Activated CD4-positive, alpha-beta T cell treated with anti-CD3 and anti-CD28 coated beads, Interleukin-10, Interleukin-2, amounts not matched to agents 100 ng/mL and 50 ng/mL, durations not matched to agents 16 hours and 8 hours (primary cell): ENCODE results near the gene CFAP141.
A peak's percentile ranks its signal among the peaks of the same experiment; 100 is the strongest.

ENCODE experiments used
- DNase-seq: peaks from one replicate; pipeline ENCODE4 v3.0.0-alpha.2; 2020

The CFAP141 gene

GRCh38 chr1:154207262-154207661 is 1.1 kb upstream of the CFAP141 start:
- DNase-seq: no peak

GRCh38 chr1:154205778-154206177 is 355 bp downstream of the CFAP141 start:
- peak; percentile 30 for DNase-seq

- DNase-seq: no peak
Observed at GRCh38 chr1:154199563-154199879, 6.6 kb downstream of the CFAP141 start.

GRCh38 chr1:154198756-154199562 is 7.2 kb downstream of the CFAP141 start:
- DNase-seq: peak; percentile 52

- no peak for DNase-seq
Observed at GRCh38 chr1:154193821-154194220, 12.3 kb downstream of the CFAP141 start.

- no peak for DNase-seq
Observed at GRCh38 chr1:154192476-154192875, 13.7 kb downstream of the CFAP141 start.

- no peak for DNase-seq
Observed at GRCh38 chr1:154191990-154192461, 14.1 kb downstream of the CFAP141 start, which contains the start of gene TPM3. TSS of gene TPM3 (minus strand) at chr1:154192100. CDS start at chr1:154192018, 82 bp downstream.

GRCh38 chr1:154190550-154190949 is 15.6 kb downstream of the CFAP141 start:
- DNase-seq: no peak

- DNase-seq: no peak
Observed at GRCh38 chr1:154186852-154187501, 19.2 kb downstream of the CFAP141 start.

GRCh38 chr1:154186177-154186576 is 20.0 kb downstream of the CFAP141 start:
- DNase-seq: peak; percentile 79

GRCh38 chr1:154183046-154183915 is 22.9 kb downstream of the CFAP141 start:
- DNase-seq: peak; percentile 98

- peak; percentile 94 for DNase-seq
Observed at GRCh38 chr1:154182344-154183045, 23.6 kb downstream of the CFAP141 start.

- DNase-seq: no peak
Observed at GRCh38 chr1:154181944-154182343, 24.2 kb downstream of the CFAP141 start.

- DNase-seq: no peak
Observed at GRCh38 chr1:154179946-154180687, 26.0 kb downstream of the CFAP141 start.

GRCh38 chr1:154178911-154179811 is 27.0 kb downstream of the CFAP141 start:
- DNase-seq: peak; percentile 25

- DNase-seq: no peak
Observed at GRCh38 chr1:154178013-154178412, 28.1 kb downstream of the CFAP141 start.

GRCh38 chr1:154176337-154176736 is 29.8 kb downstream of the CFAP141 start:
- no peak for DNase-seq

GRCh38 chr1:154174654-154175053 is 31.5 kb downstream of the CFAP141 start:
- DNase-seq: no peak

- DNase-seq: no peak
Observed at GRCh38 chr1:154171880-154172279, 34.3 kb downstream of the CFAP141 start.

- no peak for DNase-seq
Observed at GRCh38 chr1:154171223-154171583, 34.9 kb downstream of the CFAP141 start.
